Esophagus muscularis mucosa (tissue), 4 donors: ENCODE measurements around the gene PHF2. TPM values are rescaled to one million over a fixed set of nuclear protein-coding genes. Genes with fewer than 3 reads are reported as not detected.
"Not testable (repeated sequence)": the region's sequence is repeated elsewhere in the genome, so short reads cannot be mapped to it uniquely, and the experiment has no call there.

Source experiments
- DNase-seq: peaks from one replicate; pipeline ENCODE4 v3.0.0-alpha.2; 2017; ENCODE audit errors: extremely low spot score
- H3K27ac ChIP-seq, 4 donors: fragments of 200-600 bp; sonication (generic); replicated peaks in 1 of 4; 1 replicate in 3 of 4; 2 replicates in 1 of 4; pipeline ENCODE4 v1.5.1; 2016 to 2019; ENCODE audit warnings: mild to moderate bottlenecking in 1 of 4
- H3K27me3 ChIP-seq, 4 donors: fragments of 200-600 bp; sonication (generic); one replicate each; pipeline versions ENCODE4 v1.5.1 to v1.6.0; 2016 to 2019
- H3K36me3 ChIP-seq, 4 donors: fragments of 200-600 bp; sonication (generic); one replicate each; pipeline ENCODE4 v1.5.1; 2016 to 2019
- H3K4me1 ChIP-seq, 4 donors: fragments of 200-600 bp; sonication (generic); one replicate each; pipeline ENCODE4 v1.5.1; 2016 to 2019
- H3K4me3 ChIP-seq, 4 donors: fragments of 200-600 bp; sonication (generic); 1 replicate in 2 of 4; 2 replicates in 2 of 4; pipeline ENCODE4 v1.5.1; 2016 to 2019; ENCODE audit warnings: mild to moderate bottlenecking in 4 of 4, moderate library complexity in 1 of 4
- H3K9me3 ChIP-seq, 4 donors: fragments of 200-600 bp; sonication (generic); 1 replicate in 3 of 4; 2 replicates in 1 of 4; pipeline ENCODE4 v1.5.1; 2016 to 2019
- EP300 ChIP-seq: sonication (generic); formaldehyde crosslinking; IDR thresholded peaks from one replicate; pipeline ENCODE4 v1.6.1; 2017; ENCODE audit warnings: antibody characterized with exemption
- POLR2A ChIP-seq: fragments of 450-650 bp; IDR thresholded peaks from one replicate; pipeline ENCODE4 v1.6.1; 2017; ENCODE audit warnings: antibody characterized with exemption, moderate library complexity, mild to moderate bottlenecking, low read depth
- POLR2AphosphoS5 ChIP-seq, 2 donors: sonication (generic); formaldehyde crosslinking; IDR thresholded peaks; one replicate each; pipeline ENCODE4 v1.6.1; 2017; ENCODE audit warnings: antibody characterized with exemption in 2 of 2
- WGBS: methylation state at CpG from one replicate; pipeline ENCODE4 v1.1.5; 2018; 5-methylcytosine and 5-hydroxymethylcytosine counted together
- intact Hi-C: fragments of 100-400 bp; cut with DNase I; formaldehyde crosslinking; loops from one replicate; pipeline ENCODE4 v1.15.1; 2023
- total RNA-seq, 4 donors: library from RNA; depleted of rRNA; stranded (reverse); fragments of >200 nt; gene quantifications; one replicate each; pipeline versions ENCODE4 v1.1.0 to v1.2.1, GENCODE V29; 2016
- TF ChIP-seq, protein P1 (sequence below), 3 experiments: fragments of 200-600 bp in 2 of 3; fragments of 450-650 bp in 1 of 3; sonication (generic) in 2 of 3; IDR thresholded peaks; one replicate each; pipeline ENCODE4 v1.5.1; 2017 to 2019; ENCODE audit warnings: antibody characterized with exemption in 3 of 3, mild to moderate bottlenecking in 2 of 3, moderate library complexity in 1 of 3

PHF2 gene
- total RNA-seq, 4 donors from 2014 or later, result 35.7 to 53.5 (median 43.2) TPM

- H3K4me3 ChIP-seq, result no peak overlapping the region
- 86% methylated on average over 5 of the region's 9 CpGs for WGBS
- TF ChIP-seq EP300 (no peak), POLR2AphosphoS5 (IDR thresholded peaks at IDR 0.05) (no peak), POLR2A (no peak)
- TF ChIP-seq, protein P1, sequence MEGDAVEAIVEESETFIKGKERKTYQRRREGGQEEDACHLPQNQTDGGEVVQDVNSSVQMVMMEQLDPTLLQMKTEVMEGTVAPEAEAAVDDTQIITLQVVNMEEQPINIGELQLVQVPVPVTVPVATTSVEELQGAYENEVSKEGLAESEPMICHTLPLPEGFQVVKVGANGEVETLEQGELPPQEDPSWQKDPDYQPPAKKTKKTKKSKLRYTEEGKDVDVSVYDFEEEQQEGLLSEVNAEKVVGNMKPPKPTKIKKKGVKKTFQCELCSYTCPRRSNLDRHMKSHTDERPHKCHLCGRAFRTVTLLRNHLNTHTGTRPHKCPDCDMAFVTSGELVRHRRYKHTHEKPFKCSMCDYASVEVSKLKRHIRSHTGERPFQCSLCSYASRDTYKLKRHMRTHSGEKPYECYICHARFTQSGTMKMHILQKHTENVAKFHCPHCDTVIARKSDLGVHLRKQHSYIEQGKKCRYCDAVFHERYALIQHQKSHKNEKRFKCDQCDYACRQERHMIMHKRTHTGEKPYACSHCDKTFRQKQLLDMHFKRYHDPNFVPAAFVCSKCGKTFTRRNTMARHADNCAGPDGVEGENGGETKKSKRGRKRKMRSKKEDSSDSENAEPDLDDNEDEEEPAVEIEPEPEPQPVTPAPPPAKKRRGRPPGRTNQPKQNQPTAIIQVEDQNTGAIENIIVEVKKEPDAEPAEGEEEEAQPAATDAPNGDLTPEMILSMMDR (IDR thresholded peaks at IDR 0.05), result no peak
- DNase-seq, result no peak
- peaks cover 23 to 78% (median 67%) of the 10 kb centered on the region in 4 donors for H3K36me3 ChIP-seq
- H3K27me3 ChIP-seq, result no peaks in the 10 kb centered on the region
- H3K9me3 ChIP-seq, result no peaks in the 10 kb centered on the region
- H3K4me1 ChIP-seq, result no peaks in the 10 kb centered on the region
- intact Hi-C loops, result no loop called here
- H3K27ac ChIP-seq, result no peak overlapping the region
These were observed 88.8 kb downstream of the PHF2 start for GRCh38 chr9:93665128-93665636.

DNA sequence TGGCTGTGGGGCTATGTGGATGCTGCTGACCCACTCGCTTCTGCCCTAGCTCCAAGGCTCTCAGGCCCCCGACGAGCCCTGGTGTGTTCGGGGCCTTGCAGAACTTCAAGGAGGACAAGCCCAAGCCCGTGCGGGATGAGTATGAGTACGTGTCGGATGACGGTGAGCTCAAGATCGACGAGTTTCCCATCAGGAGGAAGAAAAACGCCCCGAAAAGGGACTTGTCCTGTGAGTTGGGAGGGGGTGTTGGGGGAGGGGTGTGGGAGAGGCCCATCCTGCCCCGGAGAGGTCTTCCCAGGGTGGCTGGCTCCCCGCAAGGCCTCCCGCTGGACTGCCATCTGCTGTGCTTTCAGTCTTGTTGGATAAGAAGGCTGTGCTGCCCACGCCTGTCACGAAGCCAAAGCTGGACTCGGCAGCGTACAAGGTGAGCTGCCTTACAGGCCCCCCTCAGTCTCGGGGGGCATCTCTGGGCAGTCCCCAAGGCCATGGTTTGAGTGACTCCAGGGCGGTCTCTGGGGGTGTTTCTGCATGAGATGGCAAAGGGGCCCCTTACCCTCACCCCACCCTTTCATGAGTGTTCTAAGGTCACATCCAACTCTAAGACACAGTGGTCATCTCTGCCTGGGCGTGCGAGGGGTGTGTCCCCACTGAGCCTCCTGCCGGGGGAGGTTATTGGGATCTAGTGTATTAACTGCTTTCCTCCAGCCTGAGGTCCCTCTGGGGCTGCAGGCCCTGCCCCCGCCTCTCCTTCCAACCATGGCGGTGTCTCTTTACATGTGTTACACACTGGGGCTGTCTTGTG lies 89.5 kb downstream of the PHF2 start:
- H3K36me3 ChIP-seq, result peaks cover 23 to 72% (median 61%) of the 10 kb centered on the region in 4 donors
- 95% methylated on average over 21 of the region's 27 CpGs for WGBS
- H3K4me1 ChIP-seq, result no peaks in the 10 kb centered on the region

GRCh38 chr9:93666439-93666784 lies 90.0 kb downstream of the PHF2 start:
- H3K27me3 ChIP-seq, H3K27ac ChIP-seq, H3K4me3 ChIP-seq, intact Hi-C loops, DNase-seq, H3K4me1 ChIP-seq, H3K9me3 ChIP-seq: not testable (repeated sequence)
- peaks cover 23 to 68% (median 58%) of the 10 kb centered on the region in 4 donors for H3K36me3 ChIP-seq
- WGBS, result 100% methylated on average over 6 of the region's 6 CpGs

More for the DNA sequence above, 89.5 kb downstream of the PHF2 start:
- Histone ChIP-seq H3K9me3 (no peaks in the 10 kb centered on the region), H3K27me3 (no peaks in the 10 kb centered on the region), H3K27ac (no peak overlapping the region), H3K4me3 (no peak overlapping the region)
- TF ChIP-seq EP300, result no peak
- TF ChIP-seq, protein P1 (IDR thresholded peaks at IDR 0.05), result no peak
- no peak for TF ChIP-seq POLR2A
- no peak for TF ChIP-seq POLR2AphosphoS5 (IDR thresholded peaks at IDR 0.05)
- intact Hi-C loops, result no loop called here
- no peak for DNase-seq

- no peaks in the 10 kb centered on the region for H3K9me3 ChIP-seq
- H3K27ac ChIP-seq, result no peak overlapping the region
- no peaks in the 10 kb centered on the region for H3K4me1 ChIP-seq
- 95% methylated on average over 9 of the region's 18 CpGs for WGBS
- intact Hi-C loops, result no loop called here
- no peak for TF ChIP-seq POLR2AphosphoS5 (IDR thresholded peaks at IDR 0.05)
- TF ChIP-seq, protein P1 (IDR thresholded peaks at IDR 0.05), result no peak
- TF ChIP-seq EP300, result no peak
- no peak for TF ChIP-seq POLR2A
- H3K4me3 ChIP-seq, result no peak overlapping the region
- no peak for DNase-seq
- no peaks in the 10 kb centered on the region for H3K27me3 ChIP-seq
- H3K36me3 ChIP-seq, result peaks cover 23 to 67% (median 58%) of the 10 kb centered on the region in 4 donors
These were observed 90.6 kb downstream of the PHF2 start for GRCh38 chr9:93667006-93667405.

GRCh38 chr9:93667627-93668026 lies 91.2 kb downstream of the PHF2 start:
- TF ChIP-seq, protein P1 (IDR thresholded peaks at IDR 0.05), result no peak
- no peak for TF ChIP-seq POLR2A
- no peak for TF ChIP-seq EP300
- TF ChIP-seq POLR2AphosphoS5 (IDR thresholded peaks at IDR 0.05), result no peak
- H3K27me3 ChIP-seq, result no peaks in the 10 kb centered on the region
- WGBS, result 95% methylated on average over 4 of the region's 4 CpGs
- no peaks in the 10 kb centered on the region for H3K9me3 ChIP-seq
- intact Hi-C loops, result no loop called here
- H3K4me3 ChIP-seq, result no peak overlapping the region
- H3K36me3 ChIP-seq, result peaks cover 21 to 61% (median 55%) of the 10 kb centered on the region in 4 donors
- H3K4me1 ChIP-seq, result no peaks in the 10 kb centered on the region
- no peak for DNase-seq
- H3K27ac ChIP-seq, result no peak overlapping the region
